ENCODE results near the gene PALLD.

- TF ChIP-seq YY1 (tag by site-specific recombination; IDR thresholded peaks at IDR 0.05): no peak
- TF ChIP-seq KLF8 (tag by site-specific recombination; IDR thresholded peaks at IDR 0.05): no peak
- TF ChIP-seq CTCF (tag by site-specific recombination; IDR thresholded peaks at IDR 0.05): no peak
- TF ChIP-seq YY2 (tag by site-specific recombination; IDR thresholded peaks at IDR 0.05): no peak
These were observed 268.9 kb downstream of the PALLD start for GRCh38 chr4:168765726-168766125.

All from HEK293 (cell line).